Retinal pigment epithelial cell (primary cell): ENCODE results near the gene COPS2.

Experiments used
- DNase-seq: peaks from one replicate; pipeline ENCODE4 v3.0.0-alpha.2; 2010; ENCODE audit warnings: low read depth
- H3K4me3 ChIP-seq: 2 replicates; pipeline ENCODE4 v1.5.1; 2011; ENCODE audit warnings: mild to moderate bottlenecking, low read length, control low read depth, moderate library complexity
- TF ChIP-seq, protein P1 (sequence below): conservative IDR thresholded peaks from 2 replicates; pipeline ENCODE4 v1.5.1; 2011; ENCODE audit warnings: low read depth, low read length, control low read depth, inconsistent platforms

The COPS2 gene

DNA sequence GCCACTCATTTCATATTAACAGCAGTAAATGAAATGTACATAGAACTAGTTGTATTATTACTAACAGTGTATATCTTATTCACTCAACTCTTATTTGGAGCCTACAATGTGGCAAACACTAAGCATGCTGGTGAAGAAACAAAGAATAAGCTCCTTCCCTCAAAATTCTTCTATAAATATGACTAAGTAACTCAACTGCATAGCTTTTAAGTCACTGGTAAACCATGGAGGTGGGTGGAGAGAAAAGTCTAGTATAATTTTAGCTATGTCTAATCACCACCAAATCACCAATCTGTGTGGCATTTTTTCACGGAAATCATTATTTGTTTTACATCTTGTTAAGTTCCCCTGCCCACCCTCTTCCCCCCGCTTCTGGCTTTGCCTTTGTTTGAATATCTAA, 17.5 kb downstream of the COPS2 start:
- no peak overlapping the region for H3K4me3 ChIP-seq
- DNase-seq: no peak

GRCh38 chr15:49135911-49136310, 19.5 kb downstream of the COPS2 start:
- DNase-seq: peak; percentile 58
- TF ChIP-seq, protein P1, sequence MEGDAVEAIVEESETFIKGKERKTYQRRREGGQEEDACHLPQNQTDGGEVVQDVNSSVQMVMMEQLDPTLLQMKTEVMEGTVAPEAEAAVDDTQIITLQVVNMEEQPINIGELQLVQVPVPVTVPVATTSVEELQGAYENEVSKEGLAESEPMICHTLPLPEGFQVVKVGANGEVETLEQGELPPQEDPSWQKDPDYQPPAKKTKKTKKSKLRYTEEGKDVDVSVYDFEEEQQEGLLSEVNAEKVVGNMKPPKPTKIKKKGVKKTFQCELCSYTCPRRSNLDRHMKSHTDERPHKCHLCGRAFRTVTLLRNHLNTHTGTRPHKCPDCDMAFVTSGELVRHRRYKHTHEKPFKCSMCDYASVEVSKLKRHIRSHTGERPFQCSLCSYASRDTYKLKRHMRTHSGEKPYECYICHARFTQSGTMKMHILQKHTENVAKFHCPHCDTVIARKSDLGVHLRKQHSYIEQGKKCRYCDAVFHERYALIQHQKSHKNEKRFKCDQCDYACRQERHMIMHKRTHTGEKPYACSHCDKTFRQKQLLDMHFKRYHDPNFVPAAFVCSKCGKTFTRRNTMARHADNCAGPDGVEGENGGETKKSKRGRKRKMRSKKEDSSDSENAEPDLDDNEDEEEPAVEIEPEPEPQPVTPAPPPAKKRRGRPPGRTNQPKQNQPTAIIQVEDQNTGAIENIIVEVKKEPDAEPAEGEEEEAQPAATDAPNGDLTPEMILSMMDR: no peak
- H3K4me3 ChIP-seq: no peak overlapping the region

More for the DNA sequence above, 17.5 kb downstream of the COPS2 start:
- TF ChIP-seq, protein P1: no peak

DNA sequence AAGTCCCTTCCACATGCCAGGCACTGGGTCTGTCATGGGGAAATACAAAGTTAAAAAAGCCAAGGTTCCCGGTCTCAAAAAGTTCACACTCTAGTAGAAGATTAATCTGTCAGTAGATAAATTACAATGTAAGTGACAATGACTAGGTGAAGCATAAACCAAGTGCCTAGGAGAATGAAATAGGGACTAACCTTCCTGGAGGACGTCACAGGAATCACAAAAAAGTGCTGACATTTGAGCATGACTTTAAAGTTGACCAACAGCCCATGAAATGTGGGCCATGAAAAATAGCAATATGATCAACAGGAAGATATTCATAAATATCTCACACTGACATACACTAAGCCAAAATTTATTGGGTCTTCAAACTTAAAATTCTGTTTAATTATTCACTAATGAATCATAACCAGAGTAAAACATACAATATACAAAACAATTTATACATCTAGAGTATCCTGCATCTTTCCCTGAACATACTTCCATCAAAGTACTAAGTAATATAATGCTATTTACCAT, 20.0 kb downstream of the COPS2 start:
- TF ChIP-seq, protein P1: no peak

DNA sequence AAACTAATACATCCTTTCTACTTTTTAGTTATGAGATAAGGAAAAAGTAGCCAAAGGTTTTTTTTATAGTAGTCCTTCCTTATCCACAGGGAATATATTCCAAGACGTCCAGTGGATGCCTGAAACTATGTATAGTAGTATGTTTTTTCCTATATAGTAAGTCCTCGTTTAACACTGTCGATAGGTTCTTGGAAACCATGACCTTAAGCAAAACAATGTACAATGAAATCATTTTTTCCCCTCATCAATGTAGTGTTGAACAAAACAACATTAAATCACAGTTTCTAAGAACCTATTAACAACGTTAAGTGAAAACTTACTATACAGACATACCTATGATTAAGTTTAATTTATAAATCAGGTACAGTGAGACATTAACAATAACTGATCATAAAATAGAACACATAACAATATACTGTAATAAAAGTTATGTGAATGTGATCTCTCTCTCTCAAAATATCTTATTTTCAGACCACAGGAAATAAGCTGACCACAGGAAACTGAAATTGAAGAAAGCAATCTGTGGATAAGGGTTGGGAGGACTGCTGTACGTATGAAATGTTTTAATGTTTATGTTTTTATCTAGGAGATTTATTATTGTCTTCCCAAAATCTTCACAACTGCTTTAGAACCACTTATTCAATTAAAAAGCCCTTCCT, 20.6 kb downstream of the COPS2 start:
- TF ChIP-seq, protein P1: no peak
- DNase-seq: no peak
- no peak overlapping the region for H3K4me3 ChIP-seq

More for the DNA sequence above, 20.0 kb downstream of the COPS2 start:
- no peak for DNase-seq
- no peak overlapping the region for H3K4me3 ChIP-seq

DNA sequence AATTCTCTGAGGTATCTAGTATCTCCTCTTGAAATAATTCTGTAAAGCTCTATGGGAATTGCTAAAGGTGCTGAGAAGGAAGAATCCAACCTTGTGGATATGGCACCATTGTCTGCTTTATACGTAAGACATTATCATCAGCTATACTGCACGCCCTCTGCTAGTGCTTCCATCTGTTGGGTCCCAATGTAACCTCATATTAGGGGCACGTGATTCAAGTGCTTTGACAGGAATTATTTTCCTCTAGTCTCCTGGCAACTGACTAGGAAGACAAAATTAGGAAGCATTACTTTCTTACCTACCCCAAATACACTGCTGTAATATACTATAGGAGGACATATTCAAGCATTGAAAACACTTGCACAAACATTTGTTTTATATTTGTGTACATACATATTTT, 24.0 kb downstream of the COPS2 start:
- TF ChIP-seq, protein P1: no peak
- no peak for DNase-seq
- no peak overlapping the region for H3K4me3 ChIP-seq

- TF ChIP-seq, protein P1: no peak
Measured at GRCh38 chr15:49124371-49124770, 31.0 kb downstream of the COPS2 start.

GRCh38 chr15:49122541-49123062, 32.8 kb downstream of the COPS2 start:
- H3K4me3 ChIP-seq: no peak overlapping the region
- no peak for DNase-seq
- TF ChIP-seq, protein P1: no peak

More at GRCh38 chr15:49124371-49124770, 31.0 kb downstream of the COPS2 start:
- no peak for DNase-seq
- H3K4me3 ChIP-seq: no peak overlapping the region
